HEK293 (cell line): ENCODE results near the gene PDPK1.
A peak's percentile ranks its signal among the peaks of the same experiment; 100 is the strongest.

ENCODE experiments used
- CTCF ChIA-PET: fragments of 350-600 bp; formaldehyde crosslinking; extraction: SDS; loops from one replicate; lab custom pipeline; 2021; ENCODE audit warnings: antibody characterized with exemption; lab: Yijun Ruan, JAX
- POLR2A ChIA-PET: fragments of 300-600 bp; formaldehyde crosslinking; extraction: SDS; loops from one replicate; lab custom pipeline; 2020; ENCODE audit warnings: antibody characterized with exemption, inconsistent platforms; lab: Yijun Ruan, JAX
- H3K27ac ChIP-seq: fragments of 200-500 bp; sonication (Bioruptor generic); 2 replicates; pipeline ENCODE4 v1.5.1; 2014; ENCODE audit warnings: low read depth, low read length, control low read depth, inconsistent platforms; ENCODE audit errors: extremely low read depth
- H3K36me3 ChIP-seq, 2 experiments: fragments of 200-500 bp in 1 of 2; sonication (Bioruptor generic) in 1 of 2; 1 replicate in 1 of 2; 2 replicates in 1 of 2; pipeline ENCODE4 v1.5.1; 2014 to 2017; ENCODE audit warnings: inconsistent platforms in 2 of 2, low read length in 2 of 2; ENCODE audit not compliant: control insufficient read depth in 2 of 2, insufficient read depth in 1 of 2
- H3K4me1 ChIP-seq: fragments of 200-500 bp; sonication (Bioruptor generic); 2 replicates; pipeline ENCODE4 v1.5.1; 2014; ENCODE audit warnings: mild to moderate bottlenecking, low read length, inconsistent platforms; ENCODE audit not compliant: control insufficient read depth, insufficient read depth
- H3K4me3 ChIP-seq: 2 replicates; pipeline ENCODE4 v1.5.1; 2011; ENCODE audit warnings: low read depth, mild to moderate bottlenecking, control low read depth, low read length, moderate library complexity
- H3K9me3 ChIP-seq: fragments of 200-500 bp; sonication (Bioruptor generic); 2 replicates; pipeline ENCODE4 v1.5.1; 2014; ENCODE audit warnings: low read depth, low read length, inconsistent platforms; ENCODE audit not compliant: control insufficient read depth, insufficient read depth
- PRDM1 ChIP-seq: fragments of 450-650 bp; formaldehyde crosslinking; IDR thresholded peaks from 2 replicates; pipeline ENCODE4; 2016; ENCODE audit warnings: missing biosample characterization, missing genetic modification characterization
- SP2 ChIP-seq: fragments of 450-650 bp; formaldehyde crosslinking; IDR thresholded peaks from 2 replicates; pipeline ENCODE4 v1.5.1; 2016; ENCODE audit warnings: missing biosample characterization, missing genetic modification characterization
- SP7 ChIP-seq: fragments of 450-650 bp; formaldehyde crosslinking; IDR thresholded peaks from 2 replicates; pipeline ENCODE4 v1.5.1; 2016; ENCODE audit warnings: missing biosample characterization, missing genetic modification characterization
- TRIM28 ChIP-seq: IDR thresholded peaks from 2 replicates; pipeline ENCODE4 v1.6.1; 2011; ENCODE audit warnings: low read length, control low read depth, borderline replicate concordance
- WT1 ChIP-seq: fragments of 450-650 bp; formaldehyde crosslinking; IDR thresholded peaks from 2 replicates; pipeline ENCODE4 v1.5.1; 2016; ENCODE audit warnings: missing biosample characterization, missing genetic modification characterization
- ZBTB8A ChIP-seq: fragments of 450-650 bp; formaldehyde crosslinking; IDR thresholded peaks from 2 replicates; pipeline ENCODE4 v1.5.1; 2016; ENCODE audit warnings: missing biosample characterization, missing genetic modification characterization
- ZNF169 ChIP-seq: fragments of 450-650 bp; formaldehyde crosslinking; IDR thresholded peaks from 2 replicates; pipeline ENCODE4 v1.5.1; 2016; ENCODE audit warnings: missing biosample characterization, missing genetic modification characterization
- ZNF335 ChIP-seq: fragments of 450-650 bp; formaldehyde crosslinking; conservative IDR thresholded peaks from 2 replicates; pipeline ENCODE4 v1.5.1; 2016; ENCODE audit warnings: missing biosample characterization, missing genetic modification characterization
- ZNF366 ChIP-seq: fragments of 450-650 bp; formaldehyde crosslinking; conservative IDR thresholded peaks from 2 replicates; pipeline ENCODE4 v1.5.1; 2016; ENCODE audit warnings: missing biosample characterization, missing genetic modification characterization
- ZNF623 ChIP-seq: fragments of 450-650 bp; formaldehyde crosslinking; IDR thresholded peaks from 2 replicates; pipeline ENCODE4 v1.5.1; 2016; ENCODE audit warnings: missing biosample characterization, missing genetic modification characterization
- TF ChIP-seq, protein P1 (sequence below): fragments of 450-650 bp; formaldehyde crosslinking; IDR thresholded peaks from 2 replicates; pipeline ENCODE4 v1.5.1; 2017; ENCODE audit warnings: missing biosample characterization, mild to moderate bottlenecking, missing genetic modification characterization, moderate library complexity
- TF ChIP-seq, protein P2 (sequence below): fragments of 450-650 bp; formaldehyde crosslinking; IDR thresholded peaks from 2 replicates; pipeline ENCODE4 v1.5.1; 2016; ENCODE audit warnings: missing biosample characterization, missing genetic modification characterization
- TF ChIP-seq, protein P3 (sequence below): fragments of 450-650 bp; formaldehyde crosslinking; IDR thresholded peaks from 2 replicates; pipeline ENCODE4 v1.5.0; 2017; ENCODE audit warnings: missing biosample characterization, missing genetic modification characterization, borderline replicate concordance
- TF ChIP-seq, protein P4 (sequence below): fragments of 450-650 bp; formaldehyde crosslinking; IDR thresholded peaks from 2 replicates; pipeline ENCODE4 v1.5.1; 2016; ENCODE audit warnings: missing biosample characterization, missing genetic modification characterization, low read depth
- TF ChIP-seq, protein P5 (sequence below): fragments of 450-650 bp; formaldehyde crosslinking; IDR thresholded peaks from 2 replicates; pipeline ENCODE4 v1.5.1; 2016; ENCODE audit warnings: missing biosample characterization, missing genetic modification characterization
- TF ChIP-seq, protein P6 (sequence below): fragments of 450-650 bp; formaldehyde crosslinking; IDR thresholded peaks from 2 replicates; pipeline ENCODE4 v1.5.1; 2016; ENCODE audit warnings: missing biosample characterization, missing genetic modification characterization
- TF ChIP-seq, protein P7 (sequence below): fragments of 450-650 bp; formaldehyde crosslinking; IDR thresholded peaks from 2 replicates; pipeline ENCODE4 v1.5.1; 2017; ENCODE audit warnings: missing biosample characterization, missing genetic modification characterization
- TF ChIP-seq, protein P8 (sequence below): fragments of 450-650 bp; formaldehyde crosslinking; conservative IDR thresholded peaks from 2 replicates; pipeline ENCODE4 v1.5.1; 2016; ENCODE audit warnings: low read depth, missing biosample characterization, missing genetic modification characterization

The PDPK1 gene

DNA sequence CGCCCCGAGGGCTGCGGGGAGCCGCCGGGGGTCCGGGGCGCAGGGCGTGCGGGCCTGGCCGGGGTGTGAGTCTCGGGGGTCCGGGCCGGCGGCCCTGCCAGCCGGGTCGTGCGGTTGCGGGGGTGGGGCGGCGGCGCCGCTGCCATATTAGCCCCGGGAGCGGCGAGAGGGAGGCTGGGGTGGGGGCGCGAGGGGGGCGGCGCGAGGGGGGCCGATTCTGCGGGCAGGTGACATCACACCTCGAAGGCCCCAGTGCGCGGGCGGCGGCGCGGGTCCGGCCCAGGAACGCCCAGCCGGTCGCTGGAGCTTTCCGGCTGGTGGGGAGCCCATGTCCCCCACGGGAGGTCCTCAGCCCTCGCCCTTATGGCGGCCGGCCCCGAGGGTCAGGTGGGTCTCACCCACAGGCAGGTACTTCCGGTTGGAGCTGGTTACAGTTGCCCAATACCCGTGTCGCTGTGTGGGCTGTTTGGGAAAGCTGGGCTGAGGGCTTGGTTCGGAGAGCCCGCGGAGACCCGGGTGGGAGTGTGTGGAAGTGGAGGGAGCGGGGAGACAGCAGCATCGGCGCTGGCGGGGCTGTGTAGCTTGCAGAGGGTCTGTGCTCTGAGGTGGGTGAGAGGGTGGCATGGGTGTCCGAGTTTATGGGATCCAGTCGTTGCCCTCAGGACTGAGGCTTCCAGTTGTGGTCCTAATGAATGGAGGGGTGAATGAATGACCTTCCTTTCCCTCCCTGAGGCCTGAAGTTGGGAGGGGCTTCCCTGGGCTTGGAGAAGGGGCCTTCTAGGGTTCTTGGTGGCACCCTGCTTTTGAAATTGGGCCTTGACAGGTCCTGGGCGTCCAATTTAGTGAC lies 23.3 kb upstream of the PDPK1 start:
- ChIA-PET CTCF (interaction anchor here (1.1 to 5.6 kb wide), 2 partner anchors 13 to 412 kb away, joined by 4 to 27 read pairs; no protein-coding TSS in a partner anchor), POLR2A (interaction anchor here (0.6 to 2.0 kb wide), 6 partner anchors 13 to 359 kb away, joined by 5 to 8 read pairs (median 6); partner anchors contain the start of genes PDPK1 and TRAF7)
- peaks cover 2% of the 10 kb centered on the region for H3K4me1 ChIP-seq
- peak overlapping the region; percentile 98 for H3K27ac ChIP-seq
- H3K4me3 ChIP-seq = peak overlapping the region; percentile 90
- H3K36me3 ChIP-seq = peaks cover 0 to 30% of the 10 kb centered on the region in 2 experiments; a peak in 1 of 3 replicates
- no peaks in the 10 kb centered on the region for H3K9me3 ChIP-seq
- TF ChIP-seq, protein P1, sequence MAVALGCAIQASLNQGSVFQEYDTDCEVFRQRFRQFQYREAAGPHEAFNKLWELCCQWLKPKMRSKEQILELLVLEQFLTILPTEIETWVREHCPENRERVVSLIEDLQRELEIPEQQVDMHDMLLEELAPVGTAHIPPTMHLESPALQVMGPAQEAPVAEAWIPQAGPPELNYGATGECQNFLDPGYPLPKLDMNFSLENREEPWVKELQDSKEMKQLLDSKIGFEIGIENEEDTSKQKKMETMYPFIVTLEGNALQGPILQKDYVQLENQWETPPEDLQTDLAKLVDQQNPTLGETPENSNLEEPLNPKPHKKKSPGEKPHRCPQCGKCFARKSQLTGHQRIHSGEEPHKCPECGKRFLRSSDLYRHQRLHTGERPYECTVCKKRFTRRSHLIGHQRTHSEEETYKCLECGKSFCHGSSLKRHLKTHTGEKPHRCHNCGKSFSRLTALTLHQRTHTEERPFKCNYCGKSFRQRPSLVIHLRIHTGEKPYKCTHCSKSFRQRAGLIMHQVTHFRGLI (tag by site-specific recombination) = peak; percentile 42; the same call in 1 of the 2 replicates
- TF ChIP-seq TRIM28 = no peak
- no peak for TF ChIP-seq ZNF169 (tag by site-specific recombination)
- TF ChIP-seq, protein P2, sequence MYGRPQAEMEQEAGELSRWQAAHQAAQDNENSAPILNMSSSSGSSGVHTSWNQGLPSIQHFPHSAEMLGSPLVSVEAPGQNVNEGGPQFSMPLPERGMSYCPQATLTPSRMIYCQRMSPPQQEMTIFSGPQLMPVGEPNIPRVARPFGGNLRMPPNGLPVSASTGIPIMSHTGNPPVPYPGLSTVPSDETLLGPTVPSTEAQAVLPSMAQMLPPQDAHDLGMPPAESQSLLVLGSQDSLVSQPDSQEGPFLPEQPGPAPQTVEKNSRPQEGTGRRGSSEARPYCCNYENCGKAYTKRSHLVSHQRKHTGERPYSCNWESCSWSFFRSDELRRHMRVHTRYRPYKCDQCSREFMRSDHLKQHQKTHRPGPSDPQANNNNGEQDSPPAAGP (tag by site-specific recombination) = 0 out of 2 replicates have a peak, but pooled peaks have one; percentile 14
- TF ChIP-seq ZNF335 = peak; percentile 63
- TF ChIP-seq PRDM1 (tag by site-specific recombination) = no peak
- TF ChIP-seq SP7 (tag by site-specific recombination) = no peak
- TF ChIP-seq SP2 = peak; percentile 62
- TF ChIP-seq, protein P3, sequence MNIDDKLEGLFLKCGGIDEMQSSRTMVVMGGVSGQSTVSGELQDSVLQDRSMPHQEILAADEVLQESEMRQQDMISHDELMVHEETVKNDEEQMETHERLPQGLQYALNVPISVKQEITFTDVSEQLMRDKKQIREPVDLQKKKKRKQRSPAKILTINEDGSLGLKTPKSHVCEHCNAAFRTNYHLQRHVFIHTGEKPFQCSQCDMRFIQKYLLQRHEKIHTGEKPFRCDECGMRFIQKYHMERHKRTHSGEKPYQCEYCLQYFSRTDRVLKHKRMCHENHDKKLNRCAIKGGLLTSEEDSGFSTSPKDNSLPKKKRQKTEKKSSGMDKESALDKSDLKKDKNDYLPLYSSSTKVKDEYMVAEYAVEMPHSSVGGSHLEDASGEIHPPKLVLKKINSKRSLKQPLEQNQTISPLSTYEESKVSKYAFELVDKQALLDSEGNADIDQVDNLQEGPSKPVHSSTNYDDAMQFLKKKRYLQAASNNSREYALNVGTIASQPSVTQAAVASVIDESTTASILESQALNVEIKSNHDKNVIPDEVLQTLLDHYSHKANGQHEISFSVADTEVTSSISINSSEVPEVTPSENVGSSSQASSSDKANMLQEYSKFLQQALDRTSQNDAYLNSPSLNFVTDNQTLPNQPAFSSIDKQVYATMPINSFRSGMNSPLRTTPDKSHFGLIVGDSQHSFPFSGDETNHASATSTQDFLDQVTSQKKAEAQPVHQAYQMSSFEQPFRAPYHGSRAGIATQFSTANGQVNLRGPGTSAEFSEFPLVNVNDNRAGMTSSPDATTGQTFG (tag by site-specific recombination) = no peak
- peak; percentile 44; the same call in 1 of the 2 replicates for TF ChIP-seq ZBTB8A (tag by site-specific recombination)
- TF ChIP-seq, protein P4, sequence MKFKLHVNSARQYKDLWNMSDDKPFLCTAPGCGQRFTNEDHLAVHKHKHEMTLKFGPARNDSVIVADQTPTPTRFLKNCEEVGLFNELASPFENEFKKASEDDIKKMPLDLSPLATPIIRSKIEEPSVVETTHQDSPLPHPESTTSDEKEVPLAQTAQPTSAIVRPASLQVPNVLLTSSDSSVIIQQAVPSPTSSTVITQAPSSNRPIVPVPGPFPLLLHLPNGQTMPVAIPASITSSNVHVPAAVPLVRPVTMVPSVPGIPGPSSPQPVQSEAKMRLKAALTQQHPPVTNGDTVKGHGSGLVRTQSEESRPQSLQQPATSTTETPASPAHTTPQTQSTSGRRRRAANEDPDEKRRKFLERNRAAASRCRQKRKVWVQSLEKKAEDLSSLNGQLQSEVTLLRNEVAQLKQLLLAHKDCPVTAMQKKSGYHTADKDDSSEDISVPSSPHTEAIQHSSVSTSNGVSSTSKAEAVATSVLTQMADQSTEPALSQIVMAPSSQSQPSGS (tag by site-specific recombination) = no peak
- TF ChIP-seq, protein P5, sequence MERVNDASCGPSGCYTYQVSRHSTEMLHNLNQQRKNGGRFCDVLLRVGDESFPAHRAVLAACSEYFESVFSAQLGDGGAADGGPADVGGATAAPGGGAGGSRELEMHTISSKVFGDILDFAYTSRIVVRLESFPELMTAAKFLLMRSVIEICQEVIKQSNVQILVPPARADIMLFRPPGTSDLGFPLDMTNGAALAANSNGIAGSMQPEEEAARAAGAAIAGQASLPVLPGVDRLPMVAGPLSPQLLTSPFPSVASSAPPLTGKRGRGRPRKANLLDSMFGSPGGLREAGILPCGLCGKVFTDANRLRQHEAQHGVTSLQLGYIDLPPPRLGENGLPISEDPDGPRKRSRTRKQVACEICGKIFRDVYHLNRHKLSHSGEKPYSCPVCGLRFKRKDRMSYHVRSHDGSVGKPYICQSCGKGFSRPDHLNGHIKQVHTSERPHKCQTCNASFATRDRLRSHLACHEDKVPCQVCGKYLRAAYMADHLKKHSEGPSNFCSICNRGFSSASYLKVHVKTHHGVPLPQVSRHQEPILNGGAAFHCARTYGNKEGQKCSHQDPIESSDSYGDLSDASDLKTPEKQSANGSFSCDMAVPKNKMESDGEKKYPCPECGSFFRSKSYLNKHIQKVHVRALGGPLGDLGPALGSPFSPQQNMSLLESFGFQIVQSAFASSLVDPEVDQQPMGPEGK (tag by site-specific recombination) = peak; percentile 30; the same call in 1 of the 2 replicates
- TF ChIP-seq ZNF623 (tag by site-specific recombination) = no peak
- no peak for TF ChIP-seq ZNF366 (tag by site-specific recombination)
- TF ChIP-seq, protein P6, sequence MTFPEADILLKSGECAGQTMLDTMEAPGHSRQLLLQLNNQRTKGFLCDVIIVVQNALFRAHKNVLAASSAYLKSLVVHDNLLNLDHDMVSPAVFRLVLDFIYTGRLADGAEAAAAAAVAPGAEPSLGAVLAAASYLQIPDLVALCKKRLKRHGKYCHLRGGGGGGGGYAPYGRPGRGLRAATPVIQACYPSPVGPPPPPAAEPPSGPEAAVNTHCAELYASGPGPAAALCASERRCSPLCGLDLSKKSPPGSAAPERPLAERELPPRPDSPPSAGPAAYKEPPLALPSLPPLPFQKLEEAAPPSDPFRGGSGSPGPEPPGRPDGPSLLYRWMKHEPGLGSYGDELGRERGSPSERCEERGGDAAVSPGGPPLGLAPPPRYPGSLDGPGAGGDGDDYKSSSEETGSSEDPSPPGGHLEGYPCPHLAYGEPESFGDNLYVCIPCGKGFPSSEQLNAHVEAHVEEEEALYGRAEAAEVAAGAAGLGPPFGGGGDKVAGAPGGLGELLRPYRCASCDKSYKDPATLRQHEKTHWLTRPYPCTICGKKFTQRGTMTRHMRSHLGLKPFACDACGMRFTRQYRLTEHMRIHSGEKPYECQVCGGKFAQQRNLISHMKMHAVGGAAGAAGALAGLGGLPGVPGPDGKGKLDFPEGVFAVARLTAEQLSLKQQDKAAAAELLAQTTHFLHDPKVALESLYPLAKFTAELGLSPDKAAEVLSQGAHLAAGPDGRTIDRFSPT (tag by site-specific recombination) = peak; percentile 66; the same call in 1 of the 2 replicates
- TF ChIP-seq, protein P7, sequence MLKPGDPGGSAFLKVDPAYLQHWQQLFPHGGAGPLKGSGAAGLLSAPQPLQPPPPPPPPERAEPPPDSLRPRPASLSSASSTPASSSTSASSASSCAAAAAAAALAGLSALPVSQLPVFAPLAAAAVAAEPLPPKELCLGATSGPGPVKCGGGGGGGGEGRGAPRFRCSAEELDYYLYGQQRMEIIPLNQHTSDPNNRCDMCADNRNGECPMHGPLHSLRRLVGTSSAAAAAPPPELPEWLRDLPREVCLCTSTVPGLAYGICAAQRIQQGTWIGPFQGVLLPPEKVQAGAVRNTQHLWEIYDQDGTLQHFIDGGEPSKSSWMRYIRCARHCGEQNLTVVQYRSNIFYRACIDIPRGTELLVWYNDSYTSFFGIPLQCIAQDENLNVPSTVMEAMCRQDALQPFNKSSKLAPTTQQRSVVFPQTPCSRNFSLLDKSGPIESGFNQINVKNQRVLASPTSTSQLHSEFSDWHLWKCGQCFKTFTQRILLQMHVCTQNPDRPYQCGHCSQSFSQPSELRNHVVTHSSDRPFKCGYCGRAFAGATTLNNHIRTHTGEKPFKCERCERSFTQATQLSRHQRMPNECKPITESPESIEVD (tag by site-specific recombination) = no peak
- TF ChIP-seq WT1 = no peak
- TF ChIP-seq, protein P8, sequence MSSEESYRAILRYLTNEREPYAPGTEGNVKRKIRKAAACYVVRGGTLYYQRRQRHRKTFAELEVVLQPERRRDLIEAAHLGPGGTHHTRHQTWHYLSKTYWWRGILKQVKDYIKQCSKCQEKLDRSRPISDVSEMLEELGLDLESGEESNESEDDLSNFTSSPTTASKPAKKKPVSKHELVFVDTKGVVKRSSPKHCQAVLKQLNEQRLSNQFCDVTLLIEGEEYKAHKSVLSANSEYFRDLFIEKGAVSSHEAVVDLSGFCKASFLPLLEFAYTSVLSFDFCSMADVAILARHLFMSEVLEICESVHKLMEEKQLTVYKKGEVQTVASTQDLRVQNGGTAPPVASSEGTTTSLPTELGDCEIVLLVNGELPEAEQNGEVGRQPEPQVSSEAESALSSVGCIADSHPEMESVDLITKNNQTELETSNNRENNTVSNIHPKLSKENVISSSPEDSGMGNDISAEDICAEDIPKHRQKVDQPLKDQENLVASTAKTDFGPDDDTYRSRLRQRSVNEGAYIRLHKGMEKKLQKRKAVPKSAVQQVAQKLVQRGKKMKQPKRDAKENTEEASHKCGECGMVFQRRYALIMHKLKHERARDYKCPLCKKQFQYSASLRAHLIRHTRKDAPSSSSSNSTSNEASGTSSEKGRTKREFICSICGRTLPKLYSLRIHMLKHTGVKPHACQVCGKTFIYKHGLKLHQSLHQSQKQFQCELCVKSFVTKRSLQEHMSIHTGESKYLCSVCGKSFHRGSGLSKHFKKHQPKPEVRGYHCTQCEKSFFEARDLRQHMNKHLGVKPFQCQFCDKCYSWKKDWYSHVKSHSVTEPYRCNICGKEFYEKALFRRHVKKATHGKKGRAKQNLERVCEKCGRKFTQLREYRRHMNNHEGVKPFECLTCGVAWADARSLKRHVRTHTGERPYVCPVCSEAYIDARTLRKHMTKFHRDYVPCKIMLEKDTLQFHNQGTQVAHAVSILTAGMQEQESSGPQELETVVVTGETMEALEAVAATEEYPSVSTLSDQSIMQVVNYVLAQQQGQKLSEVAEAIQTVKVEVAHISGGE = peak; percentile 31; the same call in 1 of the 2 replicates
